HepG2 (cell line): ENCODE measurements around the gene ZNF385B. TPM values are rescaled to one million over a fixed set of nuclear protein-coding genes. Genes with fewer than 3 reads are reported as not detected.

ENCODE experiments used
- ATAC-seq: fragments of 200-7000 bp; cut with Tn5 transposase; 3 replicates; pipeline ENCODE4 v1.9.1; 2020; ENCODE audit warnings: mild to moderate bottlenecking, moderate library complexity
- BruUV-seq: library from RNA; stranded (reverse); fragments of 400-500 nt; replicated peaks from 2 replicates; lab custom pipeline; 2021; lab: Mats Ljungman, UMichigan
- CTCF ChIA-PET: fragments of 300-600 bp; formaldehyde crosslinking; extraction: SDS; loops from one replicate; lab custom pipeline; 2021; ENCODE audit warnings: low total read pairs, inconsistent platforms, low intra/inter-chr PET ratio; lab: Yijun Ruan, JAX
- POLR2A ChIA-PET: fragments of 350-600 bp; sonication (Branson Sonifier 250); formaldehyde crosslinking; loops from one replicate; lab custom pipeline; 2020; ENCODE audit warnings: antibody characterized with exemption, inconsistent platforms; lab: Yijun Ruan, JAX
- DNase-seq: peaks from one replicate; pipeline ENCODE4 v3.0.0-alpha.2; 2015; ENCODE audit warnings: low spot score
- FAIRE-seq: peaks from 3 replicates; lab custom pipeline; 2011; peaks lifted over from hg19 to GRCh38; lab: Jason Lieb, UNC
- H2AFZ ChIP-seq: one replicate; pipeline ENCODE4 v1.6.1; 2011; ENCODE audit warnings: low read length, inconsistent platforms
- H3K27ac ChIP-seq: fragments of 300-600 bp; 3 replicates; pipeline ENCODE4 v1.8.0; 2011; ENCODE audit warnings: mixed run types, mild to moderate bottlenecking, mixed read lengths, low read length, inconsistent platforms; ENCODE audit not compliant: insufficient read depth; ENCODE audit errors: extremely low read length
- H3K27me3 ChIP-seq, 2 experiments: fragments of 200-600 bp in 1 of 2; 2 replicates in 1 of 2; 3 replicates in 1 of 2; pipeline versions ENCODE4 v1.6.0 to v1.8.0; 2011; ENCODE audit warnings: low read length in 2 of 2, mild to moderate bottlenecking in 2 of 2, moderate library complexity in 2 of 2, inconsistent platforms in 1 of 2; ENCODE audit not compliant: insufficient read depth in 2 of 2, control insufficient read depth in 1 of 2
- H3K36me3 ChIP-seq, 2 experiments: fragments of 200-600 bp in 1 of 2; replicated peaks in 1 of 2; 2 replicates in 1 of 2; 3 replicates in 1 of 2; pipeline versions ENCODE4 v1.5.1 to v1.8.0; 2011; ENCODE audit warnings: low read length in 2 of 2, inconsistent platforms in 1 of 2; ENCODE audit not compliant: insufficient read depth in 2 of 2, control insufficient read depth in 1 of 2
- H3K4me1 ChIP-seq: 2 replicates; pipeline ENCODE4 v1.5.1; 2012; ENCODE audit warnings: low read length, inconsistent platforms; ENCODE audit not compliant: insufficient read depth
- H3K4me2 ChIP-seq: 2 replicates; pipeline ENCODE4 v1.6.0; 2011; ENCODE audit warnings: low read depth, low read length, inconsistent platforms
- H3K4me3 ChIP-seq, 3 experiments: fragments of 200-600 bp in 1 of 3; sonication (generic), shearing (Covaris generic) in 1 of 3; replicated peaks in 1 of 3; 2 replicates each; pipeline ENCODE4 v1.5.1; 2011 to 2016; ENCODE audit warnings: low read length in 3 of 3, inconsistent platforms in 2 of 3, low read depth in 2 of 3, mild to moderate bottlenecking in 2 of 3, control low read depth in 1 of 3, mixed read lengths in 1 of 3; ENCODE audit not compliant: insufficient read depth in 1 of 3
- H3K79me2 ChIP-seq: one replicate; pipeline ENCODE4 v1.6.1; 2011; ENCODE audit warnings: low read length, inconsistent platforms; ENCODE audit not compliant: insufficient read depth
- H3K9ac ChIP-seq: 2 replicates; pipeline ENCODE4 v1.6.0; 2011; ENCODE audit warnings: mild to moderate bottlenecking, low read depth, low read length, inconsistent platforms; ENCODE audit not compliant: insufficient read depth
- H3K9me3 ChIP-seq: 2 replicates; pipeline ENCODE4 v1.5.1; 2012; ENCODE audit warnings: mild to moderate bottlenecking, low read length
- H4K20me1 ChIP-seq: 2 replicates; pipeline ENCODE4 v1.6.0; 2011; ENCODE audit warnings: inconsistent platforms, mild to moderate bottlenecking, low read length, moderate library complexity; ENCODE audit not compliant: insufficient read depth
- FOSL2 ChIP-seq: sonication (generic); formaldehyde crosslinking; IDR thresholded peaks from 2 replicates; pipeline ENCODE4 v1.4.0; 2020; ENCODE audit warnings: missing genetic modification reagents
- HMGA1 ChIP-seq: sonication (generic); formaldehyde crosslinking; conservative IDR thresholded peaks from 2 replicates; pipeline ENCODE4 v1.4.0; 2020; ENCODE audit warnings: missing genetic modification reagents
- MIER2 ChIP-seq: IDR thresholded peaks from 2 replicates; pipeline ENCODE4 v1.6.1; 2016; ENCODE audit warnings: missing biosample characterization, missing genetic modification reagents
- SIN3A ChIP-seq: IDR thresholded peaks from 2 replicates; pipeline ENCODE4 v1.6.1; 2011; ENCODE audit warnings: low read depth, mild to moderate bottlenecking, control low read depth, low read length, borderline replicate concordance
- ZNF557 ChIP-seq: sonication (generic); formaldehyde crosslinking; IDR thresholded peaks from 2 replicates; pipeline ENCODE4 v1.4.0; 2020; ENCODE audit warnings: missing genetic modification reagents
- ZNF563 ChIP-seq: sonication (generic); formaldehyde crosslinking; IDR thresholded peaks from 2 replicates; pipeline ENCODE4 v1.8.0; 2022; ENCODE audit warnings: mild to moderate bottlenecking, moderate library complexity, missing genetic modification reagents
- ZNF800 ChIP-seq: sonication (generic); formaldehyde crosslinking; IDR thresholded peaks from 2 replicates; pipeline ENCODE4 v1.4.0; 2020; ENCODE audit warnings: missing genetic modification reagents
- WGBS: methylation state at CpG from one replicate; pipeline ENCODE4 v1.1.6; 2017; ENCODE audit warnings: low lambda C conversion rate; 5-methylcytosine and 5-hydroxymethylcytosine counted together
- in situ Hi-C: cut with HindIII; loops from 2 replicates; pipeline ENCODE4 v1.10.0; 2017; ENCODE audit warnings: low pct_unique_long_range_greater_than_20kb; ENCODE audit not compliant: extremely low pct_ligation_motif_present
- intact Hi-C: fragments of 100-400 bp; cut with micrococcal nuclease; formaldehyde crosslinking; loops from one replicate; pipeline ENCODE4 v1.10.0; 2022; ENCODE audit not compliant: unreplicated experiment
- polyA plus RNA-seq, 8 experiments: library from polyadenylated mRNA; depleted of rRNA in 3 of 8; stranded (reverse) in 7 of 8; unstranded in 1 of 8; fragments of >200 nt; fragmentation: Illumina TruSeq in 4 of 8; extraction: Trizol in 4 of 8; gene quantifications; 2 replicates each; pipeline versions ENCODE4 v1.2.1 to v1.2.3, GENCODE V29; 2011 to 2016; ENCODE audit warnings: low read depth in 4 of 8, missing spikeins in 1 of 8, mixed read lengths in 1 of 8; ENCODE audit not compliant: insufficient read depth in 1 of 8
- total RNA-seq, 5 experiments: library from RNA; depleted of rRNA; stranded (reverse); fragments of >200 nt; fragmentation: Illumina TruSeq; extraction: Trizol; gene quantifications; 2 replicates each; pipeline ENCODE4 v1.2.3, GENCODE V29; 2016; ENCODE audit warnings: low read depth in 1 of 5
- TF ChIP-seq, protein P1 (sequence below): sonication (generic); formaldehyde crosslinking; IDR thresholded peaks from 2 replicates; pipeline ENCODE4; 2020; ENCODE audit warnings: missing genetic modification reagents, mild to moderate bottlenecking, borderline replicate concordance

Gene ZNF385B
- total and polyA plus RNA-seq, 2 of the 13 experiments (the other 11 are each of a cell fraction or from before 2014, with no cell fraction given): 3.3 to 6.7 TPM

DNA sequence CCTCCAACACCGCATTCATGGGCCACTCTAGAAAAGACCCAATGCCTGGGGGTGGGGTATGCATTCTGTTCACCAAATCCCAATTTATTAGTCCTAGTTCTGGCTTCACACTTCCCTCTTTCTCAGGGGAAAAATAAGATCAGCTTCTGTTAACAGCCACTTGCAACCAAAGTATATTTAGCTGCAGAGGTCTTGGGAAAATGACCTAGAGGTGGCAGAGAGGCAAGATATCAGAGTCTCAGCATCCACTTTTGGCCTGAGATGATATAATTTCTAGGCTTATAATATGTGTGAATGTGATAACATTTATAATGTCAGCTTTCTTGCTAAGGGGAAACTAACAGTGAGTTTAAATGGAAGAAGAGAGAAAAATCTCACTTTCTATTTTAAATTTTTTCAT is 89.1 kb downstream of the ZNF385B start:
- 0% methylated on average over 1 of the region's 1 CpG for WGBS
- in situ Hi-C loops: no loop called here
- Histone ChIP-seq H3K9me3 (no peaks in the 10 kb centered on the region), H3K36me3 (no peaks in the 10 kb centered on the region), H2AFZ (no peak overlapping the region), H3K27me3 (0 out of 5 replicates have a peak, but pooled peaks cover 0 to 7% of the 10 kb centered on the region in 2 experiments), H3K79me2 (no peaks in the 10 kb centered on the region), H4K20me1 (no peaks in the 10 kb centered on the region), H3K27ac (no peak overlapping the region), H3K4me3 (no peak overlapping the region), H3K4me1 (no peaks in the 10 kb centered on the region), H3K9ac (no peak overlapping the region), H3K4me2 (no peak overlapping the region)
- ATAC-seq (no peak), FAIRE-seq (no peak), DNase-seq (no peak)
- BruUV-seq: no TSS peak
- ChIA-PET CTCF (no interaction called here), POLR2A (no interaction called here)
- intact Hi-C loops: no loop called here
- TF ChIP-seq ZNF800 (CRISPR knock-in tag): no peak
- TF ChIP-seq HMGA1 (CRISPR knock-in tag): no peak
- TF ChIP-seq ZNF557 (CRISPR knock-in tag): no peak
- no peak for TF ChIP-seq ZNF563 (CRISPR knock-in tag)
- no peak for TF ChIP-seq MIER2 (CRISPR knock-in tag)
- TF ChIP-seq SIN3A: no peak
- no peak for TF ChIP-seq FOSL2 (CRISPR knock-in tag)
- TF ChIP-seq, protein P1, sequence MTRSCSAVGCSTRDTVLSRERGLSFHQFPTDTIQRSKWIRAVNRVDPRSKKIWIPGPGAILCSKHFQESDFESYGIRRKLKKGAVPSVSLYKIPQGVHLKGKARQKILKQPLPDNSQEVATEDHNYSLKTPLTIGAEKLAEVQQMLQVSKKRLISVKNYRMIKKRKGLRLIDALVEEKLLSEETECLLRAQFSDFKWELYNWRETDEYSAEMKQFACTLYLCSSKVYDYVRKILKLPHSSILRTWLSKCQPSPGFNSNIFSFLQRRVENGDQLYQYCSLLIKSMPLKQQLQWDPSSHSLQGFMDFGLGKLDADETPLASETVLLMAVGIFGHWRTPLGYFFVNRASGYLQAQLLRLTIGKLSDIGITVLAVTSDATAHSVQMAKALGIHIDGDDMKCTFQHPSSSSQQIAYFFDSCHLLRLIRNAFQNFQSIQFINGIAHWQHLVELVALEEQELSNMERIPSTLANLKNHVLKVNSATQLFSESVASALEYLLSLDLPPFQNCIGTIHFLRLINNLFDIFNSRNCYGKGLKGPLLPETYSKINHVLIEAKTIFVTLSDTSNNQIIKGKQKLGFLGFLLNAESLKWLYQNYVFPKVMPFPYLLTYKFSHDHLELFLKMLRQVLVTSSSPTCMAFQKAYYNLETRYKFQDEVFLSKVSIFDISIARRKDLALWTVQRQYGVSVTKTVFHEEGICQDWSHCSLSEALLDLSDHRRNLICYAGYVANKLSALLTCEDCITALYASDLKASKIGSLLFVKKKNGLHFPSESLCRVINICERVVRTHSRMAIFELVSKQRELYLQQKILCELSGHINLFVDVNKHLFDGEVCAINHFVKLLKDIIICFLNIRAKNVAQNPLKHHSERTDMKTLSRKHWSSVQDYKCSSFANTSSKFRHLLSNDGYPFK: no peak
